ENCODE results near the gene ALOX5.

DNA sequence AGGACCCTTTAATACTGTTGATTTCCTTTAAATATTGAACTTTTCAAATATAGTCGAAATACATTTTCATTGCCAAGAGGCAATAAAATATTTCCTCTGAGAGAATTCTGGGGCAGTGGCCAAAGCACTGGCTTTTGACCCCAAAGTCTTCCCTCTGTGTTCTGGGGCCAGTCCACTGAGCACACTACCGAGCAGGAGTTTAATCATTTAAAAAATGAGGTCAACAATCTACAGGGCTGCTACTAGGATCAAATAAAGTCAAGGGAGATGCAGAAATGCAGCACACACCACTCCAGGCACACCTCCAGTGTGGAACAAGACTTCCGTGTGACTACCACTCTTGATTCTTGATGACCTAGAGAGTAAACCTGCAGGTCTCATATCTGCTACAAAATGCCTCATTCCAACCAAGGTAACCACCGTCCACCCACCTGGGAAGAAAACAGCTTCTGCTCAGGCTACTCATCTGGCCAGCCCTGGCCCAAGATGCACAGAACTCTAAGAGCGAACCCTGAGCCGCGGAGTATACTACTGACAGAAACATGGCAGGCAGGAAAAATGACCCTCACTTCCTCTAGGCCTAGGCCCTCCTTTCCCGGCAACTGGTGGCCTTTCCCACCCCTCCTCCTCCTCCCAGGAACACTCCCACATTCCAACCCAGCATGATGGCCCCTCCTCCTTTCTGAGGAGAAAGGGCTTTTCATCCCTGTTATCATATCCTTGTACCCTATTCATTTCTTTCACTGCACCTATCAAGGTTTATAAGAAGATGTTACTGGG is 97.7 kb downstream of the ALOX5 start:
- TF ChIP-seq, protein P1, sequence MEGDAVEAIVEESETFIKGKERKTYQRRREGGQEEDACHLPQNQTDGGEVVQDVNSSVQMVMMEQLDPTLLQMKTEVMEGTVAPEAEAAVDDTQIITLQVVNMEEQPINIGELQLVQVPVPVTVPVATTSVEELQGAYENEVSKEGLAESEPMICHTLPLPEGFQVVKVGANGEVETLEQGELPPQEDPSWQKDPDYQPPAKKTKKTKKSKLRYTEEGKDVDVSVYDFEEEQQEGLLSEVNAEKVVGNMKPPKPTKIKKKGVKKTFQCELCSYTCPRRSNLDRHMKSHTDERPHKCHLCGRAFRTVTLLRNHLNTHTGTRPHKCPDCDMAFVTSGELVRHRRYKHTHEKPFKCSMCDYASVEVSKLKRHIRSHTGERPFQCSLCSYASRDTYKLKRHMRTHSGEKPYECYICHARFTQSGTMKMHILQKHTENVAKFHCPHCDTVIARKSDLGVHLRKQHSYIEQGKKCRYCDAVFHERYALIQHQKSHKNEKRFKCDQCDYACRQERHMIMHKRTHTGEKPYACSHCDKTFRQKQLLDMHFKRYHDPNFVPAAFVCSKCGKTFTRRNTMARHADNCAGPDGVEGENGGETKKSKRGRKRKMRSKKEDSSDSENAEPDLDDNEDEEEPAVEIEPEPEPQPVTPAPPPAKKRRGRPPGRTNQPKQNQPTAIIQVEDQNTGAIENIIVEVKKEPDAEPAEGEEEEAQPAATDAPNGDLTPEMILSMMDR (IDR thresholded peaks at IDR 0.05) = no peak
- no peak for TF ChIP-seq EP300 (IDR thresholded peaks at IDR 0.05)
